Ascending aorta (tissue), 2 donors: ENCODE results near the gene HIKESHI. TPM values are rescaled to one million over a fixed set of nuclear protein-coding genes. Genes with fewer than 3 reads are reported as not detected.

Source experiments
- DNase-seq, 2 donors: peaks; one replicate each; pipeline ENCODE4 v3.0.0-alpha.2; 2019; ENCODE audit warnings: low spot score in 2 of 2
- H3K27ac ChIP-seq, 2 donors: fragments of 200-600 bp; sonication (generic); one replicate each; pipeline ENCODE4 v1.5.1; 2016 to 2017; ENCODE audit warnings: mild to moderate bottlenecking in 1 of 2
- H3K27me3 ChIP-seq: fragments of 200-600 bp; sonication (generic); one replicate; pipeline ENCODE4 v1.5.1; 2017
- H3K36me3 ChIP-seq, 2 donors: fragments of 200-600 bp; sonication (generic); one replicate each; pipeline ENCODE4 v1.5.1; 2016
- H3K4me1 ChIP-seq, 2 donors: fragments of 200-600 bp; sonication (generic); one replicate each; pipeline ENCODE4 v1.5.1; 2016 to 2017; ENCODE audit warnings: mild to moderate bottlenecking in 1 of 2
- H3K4me3 ChIP-seq, 2 donors: fragments of 200-600 bp; sonication (generic); one replicate each; pipeline ENCODE4 v1.5.1; 2016 to 2017; ENCODE audit warnings: mild to moderate bottlenecking in 1 of 2
- H3K9me3 ChIP-seq, 2 donors: fragments of 200-600 bp; sonication (generic); one replicate each; pipeline ENCODE4 v1.5.1; 2016
- intact Hi-C: fragments of 100-400 bp; cut with DNase I; formaldehyde crosslinking; loops from one replicate; pipeline ENCODE4 v1.15.1; 2023
- total RNA-seq: library from RNA; depleted of rRNA; stranded (reverse); fragments of >200 nt; gene quantifications from one replicate; pipeline ENCODE4 v1.1.0, GENCODE V29; 2016
- TF ChIP-seq, protein P1 (sequence below), 3 experiments: fragments of 200-600 bp in 2 of 3; fragments of 450-650 bp in 1 of 3; sonication (generic) in 2 of 3; IDR thresholded peaks; one replicate each; pipeline ENCODE4 v1.5.1; 2016 to 2019; ENCODE audit warnings: antibody characterized with exemption in 3 of 3, mild to moderate bottlenecking in 1 of 3, moderate library complexity in 1 of 3

Gene HIKESHI
- total RNA-seq, 1 donor from 2014 or later = 28.9 TPM

DNA sequence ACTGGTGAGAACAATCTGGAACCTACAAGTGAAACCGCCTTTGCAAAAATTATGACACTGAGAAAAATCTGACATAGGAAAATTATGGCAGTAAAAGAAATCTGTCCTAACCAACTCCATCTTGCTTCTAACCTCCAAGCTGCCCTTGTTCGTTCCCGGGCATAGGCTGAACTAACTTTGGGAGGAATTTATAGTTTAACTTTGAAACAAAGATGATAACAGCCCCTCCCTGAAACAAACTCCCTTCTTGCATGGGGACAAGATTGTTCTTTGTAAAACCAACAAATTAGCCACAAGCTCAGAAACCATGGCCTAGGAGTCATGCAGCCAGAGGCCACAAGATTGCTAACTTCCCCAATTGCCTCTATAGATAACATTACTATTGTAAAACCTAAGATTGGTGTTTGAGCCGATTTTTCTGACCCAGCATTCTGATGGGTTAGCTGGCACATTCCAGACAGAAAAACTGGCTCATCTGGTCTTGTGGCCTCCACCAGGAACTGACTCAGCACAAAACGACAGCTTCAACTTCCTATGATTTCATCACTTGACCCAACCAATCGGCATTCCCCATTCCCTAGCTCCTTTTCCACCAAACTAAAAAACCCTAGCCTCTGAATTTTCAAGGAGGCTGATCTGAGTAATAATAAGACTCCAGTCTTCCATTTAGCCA lies 69.0 kb downstream of the HIKESHI start:
- intact Hi-C loops = no loop called here
- Histone ChIP-seq H3K4me3 (no peak overlapping the region), H3K27ac (no peak overlapping the region), H3K27me3 (no peaks in the 10 kb centered on the region), H3K36me3 (no peaks in the 10 kb centered on the region), H3K9me3 (no peaks in the 10 kb centered on the region), H3K4me1 (no peaks in the 10 kb centered on the region)
- TF ChIP-seq, protein P1, sequence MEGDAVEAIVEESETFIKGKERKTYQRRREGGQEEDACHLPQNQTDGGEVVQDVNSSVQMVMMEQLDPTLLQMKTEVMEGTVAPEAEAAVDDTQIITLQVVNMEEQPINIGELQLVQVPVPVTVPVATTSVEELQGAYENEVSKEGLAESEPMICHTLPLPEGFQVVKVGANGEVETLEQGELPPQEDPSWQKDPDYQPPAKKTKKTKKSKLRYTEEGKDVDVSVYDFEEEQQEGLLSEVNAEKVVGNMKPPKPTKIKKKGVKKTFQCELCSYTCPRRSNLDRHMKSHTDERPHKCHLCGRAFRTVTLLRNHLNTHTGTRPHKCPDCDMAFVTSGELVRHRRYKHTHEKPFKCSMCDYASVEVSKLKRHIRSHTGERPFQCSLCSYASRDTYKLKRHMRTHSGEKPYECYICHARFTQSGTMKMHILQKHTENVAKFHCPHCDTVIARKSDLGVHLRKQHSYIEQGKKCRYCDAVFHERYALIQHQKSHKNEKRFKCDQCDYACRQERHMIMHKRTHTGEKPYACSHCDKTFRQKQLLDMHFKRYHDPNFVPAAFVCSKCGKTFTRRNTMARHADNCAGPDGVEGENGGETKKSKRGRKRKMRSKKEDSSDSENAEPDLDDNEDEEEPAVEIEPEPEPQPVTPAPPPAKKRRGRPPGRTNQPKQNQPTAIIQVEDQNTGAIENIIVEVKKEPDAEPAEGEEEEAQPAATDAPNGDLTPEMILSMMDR (IDR thresholded peaks at IDR 0.05) = no peak
- DNase-seq = no peak

DNA sequence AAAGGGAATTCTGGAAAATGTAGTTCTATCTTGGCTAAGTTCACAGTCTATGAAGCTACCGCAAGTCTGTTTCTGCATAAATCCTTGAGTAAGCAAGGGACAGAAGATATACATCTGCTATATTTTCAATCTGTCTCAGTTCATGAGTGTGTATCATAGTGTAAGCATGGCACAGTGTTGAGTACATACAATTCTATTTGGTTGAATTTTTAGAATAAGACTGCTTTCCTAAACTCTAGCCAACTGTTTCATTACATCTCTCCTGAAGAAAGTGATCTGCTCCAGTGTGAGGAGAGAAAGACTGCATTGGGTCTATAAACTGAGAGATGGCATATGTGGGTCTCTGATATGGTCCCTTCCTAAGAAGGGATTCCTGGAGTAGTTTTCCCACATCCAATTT lies 70.0 kb downstream of the HIKESHI start:
- Histone ChIP-seq H3K27ac (no peak overlapping the region), H3K4me3 (no peak overlapping the region), H3K4me1 (no peaks in the 10 kb centered on the region), H3K9me3 (no peaks in the 10 kb centered on the region), H3K36me3 (no peaks in the 10 kb centered on the region), H3K27me3 (no peaks in the 10 kb centered on the region)
- DNase-seq = no peak
- TF ChIP-seq, protein P1 (IDR thresholded peaks at IDR 0.05) = no peak
- intact Hi-C loops = no loop called here

DNA sequence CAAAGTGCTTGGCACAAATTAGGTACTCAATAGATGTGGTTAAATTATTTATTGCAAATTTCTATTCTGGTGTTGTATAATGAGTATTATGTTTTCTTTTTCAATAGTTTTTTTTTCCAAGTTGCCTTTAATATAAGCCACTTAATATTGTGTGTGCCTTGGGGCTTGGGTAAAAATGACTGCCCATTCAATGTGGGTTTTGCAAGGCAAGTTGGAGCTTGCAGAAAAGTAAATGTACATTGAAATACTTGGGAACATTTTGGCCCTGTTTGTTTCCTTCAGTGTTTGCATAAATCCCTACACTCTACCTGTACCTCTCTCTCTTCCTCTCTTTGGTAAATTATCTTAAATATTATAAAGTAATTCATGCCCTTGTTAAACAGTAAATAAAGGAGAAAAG lies 70.5 kb downstream of the HIKESHI start:
- H3K4me1 ChIP-seq = no peaks in the 10 kb centered on the region
- no peaks in the 10 kb centered on the region for H3K36me3 ChIP-seq
- TF ChIP-seq, protein P1 (IDR thresholded peaks at IDR 0.05) = no peak
- H3K27ac ChIP-seq = no peak overlapping the region
- intact Hi-C loops = no loop called here
- H3K9me3 ChIP-seq = no peaks in the 10 kb centered on the region
- H3K4me3 ChIP-seq = no peak overlapping the region
- DNase-seq = no peak
- H3K27me3 ChIP-seq = no peaks in the 10 kb centered on the region

DNA sequence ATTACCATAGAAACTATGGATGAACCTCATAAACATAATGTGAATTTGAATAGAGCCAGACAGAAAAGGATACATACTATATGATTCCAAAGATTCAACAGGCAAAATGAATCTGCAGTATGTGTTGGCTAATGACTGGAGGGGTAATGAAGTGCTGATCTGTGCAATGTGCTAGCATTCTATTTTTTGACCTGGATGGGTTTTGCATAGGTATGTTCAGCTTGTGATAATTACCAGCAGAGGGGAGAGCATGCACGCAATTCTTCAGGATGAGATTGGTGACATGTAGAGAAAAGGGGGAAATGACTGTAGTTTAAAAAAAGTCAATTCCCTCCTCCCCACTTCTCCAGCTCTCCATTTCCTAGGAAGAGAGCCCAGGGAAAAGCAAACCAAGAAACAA lies 72.0 kb downstream of the HIKESHI start:
- intact Hi-C loops = no loop called here
- Histone ChIP-seq H3K4me3 (peak overlapping the region in 1 of 2 donors; percentile 53), H3K27me3 (no peaks in the 10 kb centered on the region), H3K27ac (no peak overlapping the region), H3K4me1 (no peaks in the 10 kb centered on the region), H3K9me3 (no peaks in the 10 kb centered on the region), H3K36me3 (no peaks in the 10 kb centered on the region)
- no peak for DNase-seq
- TF ChIP-seq, protein P1 (IDR thresholded peaks at IDR 0.05) = no peak

DNA sequence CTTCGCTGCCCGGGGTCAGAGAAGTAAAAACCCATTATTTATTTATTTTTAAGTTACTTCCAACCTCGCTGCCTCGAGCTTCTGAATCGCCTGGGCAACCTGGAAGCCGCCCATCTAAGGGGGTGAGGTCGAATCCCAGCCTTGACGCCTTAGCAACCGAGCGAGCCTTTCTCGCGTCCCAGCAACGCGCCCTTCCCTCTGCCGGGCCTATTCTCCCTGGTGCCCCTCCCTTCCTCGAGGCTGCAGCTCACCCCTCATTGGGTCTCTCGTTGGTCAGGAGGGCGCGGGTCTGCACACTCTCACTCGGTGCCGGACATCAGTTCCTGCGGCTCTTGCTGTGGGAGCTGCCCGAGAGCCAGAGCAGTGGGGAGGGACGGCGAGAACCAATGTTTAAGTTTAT lies 72.5 kb downstream of the HIKESHI start, which contains the start of gene CCDC81:
Gene CCDC81, plus strand, starts transcription at position 302 of the 400 bp plus-strand sequence. CDS start 277 bp downstream, outside the sequence.
- Histone ChIP-seq H3K4me1 (no peaks in the 10 kb centered on the region), H3K36me3 (no peaks in the 10 kb centered on the region), H3K27ac (no peak within 1 kb of the TSS), H3K27me3 (no peaks in the 10 kb centered on the region), H3K9me3 (no peaks in the 10 kb centered on the region), H3K4me3 (peak within 1 kb of the TSS; percentile 36 to 53)
- TF ChIP-seq, protein P1 (IDR thresholded peaks at IDR 0.05) = no peak
- intact Hi-C loops = no loop called here
- DNase-seq = no peak
